Mesothelial cell of epicardium (in vitro differentiated cells): ENCODE data around the gene XPNPEP1. TPM values are rescaled to one million over a fixed set of nuclear protein-coding genes. Genes with fewer than 3 reads are reported as not detected.

Source experiments
- DNase-seq, 2 experiments: peaks; one replicate each; pipeline ENCODE4 v3.0.0; 2021; ENCODE audit warnings: low spot score in 2 of 2; ENCODE audit not compliant: unreplicated experiment in 2 of 2
- H3K27ac Mint-ChIP-seq: 2 replicates; pipeline ENCODE4 v1.8.0; 2021; ENCODE audit warnings: mixed read lengths
- H3K27me3 Mint-ChIP-seq: 2 replicates; pipeline ENCODE4 v1.8.0; 2021; ENCODE audit warnings: low read depth, mixed read lengths
- H3K36me3 Mint-ChIP-seq: 2 replicates; pipeline ENCODE4 v1.8.0; 2021; ENCODE audit warnings: mixed read lengths
- H3K4me1 Mint-ChIP-seq: 2 replicates; pipeline ENCODE4 v1.8.0; 2021; ENCODE audit warnings: mixed read lengths
- H3K4me3 Mint-ChIP-seq: 2 replicates; pipeline ENCODE4 v1.8.0; 2021; ENCODE audit warnings: mild to moderate bottlenecking, moderate library complexity, mixed read lengths
- H3K9me3 Mint-ChIP-seq: 2 replicates; pipeline ENCODE4 v1.8.0; 2021; ENCODE audit warnings: mixed read lengths
- total RNA-seq: library from RNA; stranded (reverse); gene quantifications from 3 replicates; pipeline ENCODE4 v1.2.1, GENCODE V29; 2021
- TF ChIP-seq, protein P1 (sequence below): fragments of 200-600 bp; sonication (generic); IDR thresholded peaks from one replicate; pipeline ENCODE4 v1.5.0; 2021; ENCODE audit warnings: antibody characterized with exemption; ENCODE audit not compliant: unreplicated experiment

The XPNPEP1 gene
- total RNA-seq, 1 donor from 2014 or later: 87.7 TPM

DNA sequence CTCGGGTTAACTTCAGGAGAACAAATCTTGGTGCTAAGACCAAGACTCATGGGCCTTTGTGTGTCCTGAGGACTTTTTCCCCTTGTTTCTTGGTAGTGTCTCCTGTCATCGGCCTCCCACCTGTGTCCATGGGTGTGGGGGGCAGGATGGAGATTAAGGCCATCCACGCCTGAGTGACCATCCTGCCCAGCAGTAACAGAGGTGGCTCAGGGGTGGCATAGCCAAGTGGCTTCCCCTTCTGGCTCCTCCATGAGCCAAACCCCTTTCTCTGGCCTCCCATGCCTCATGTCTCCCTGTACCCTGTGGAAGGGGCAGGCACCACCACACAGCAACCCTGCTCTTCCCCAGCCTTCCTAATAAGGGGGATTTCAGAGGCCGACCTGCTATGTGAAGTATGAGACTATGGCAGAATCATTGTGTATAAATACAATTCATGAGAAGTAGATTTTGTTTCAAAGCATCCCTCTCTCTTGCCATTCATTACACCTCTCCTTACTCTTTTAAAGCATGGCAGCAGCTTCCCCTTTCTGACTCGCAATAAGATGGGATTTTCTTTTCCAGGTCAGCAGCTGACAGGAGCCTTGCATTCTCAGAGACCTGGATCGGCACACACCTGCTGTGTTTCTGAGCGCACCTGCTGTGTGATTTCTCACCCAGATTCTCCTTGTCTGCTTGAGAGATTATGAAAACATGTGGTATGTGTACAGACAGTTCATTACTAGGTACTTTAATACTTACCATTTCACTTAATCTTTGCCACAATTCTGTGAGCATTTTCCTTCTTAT, 102.5 kb downstream of the XPNPEP1 start:
- TF ChIP-seq, protein P1, sequence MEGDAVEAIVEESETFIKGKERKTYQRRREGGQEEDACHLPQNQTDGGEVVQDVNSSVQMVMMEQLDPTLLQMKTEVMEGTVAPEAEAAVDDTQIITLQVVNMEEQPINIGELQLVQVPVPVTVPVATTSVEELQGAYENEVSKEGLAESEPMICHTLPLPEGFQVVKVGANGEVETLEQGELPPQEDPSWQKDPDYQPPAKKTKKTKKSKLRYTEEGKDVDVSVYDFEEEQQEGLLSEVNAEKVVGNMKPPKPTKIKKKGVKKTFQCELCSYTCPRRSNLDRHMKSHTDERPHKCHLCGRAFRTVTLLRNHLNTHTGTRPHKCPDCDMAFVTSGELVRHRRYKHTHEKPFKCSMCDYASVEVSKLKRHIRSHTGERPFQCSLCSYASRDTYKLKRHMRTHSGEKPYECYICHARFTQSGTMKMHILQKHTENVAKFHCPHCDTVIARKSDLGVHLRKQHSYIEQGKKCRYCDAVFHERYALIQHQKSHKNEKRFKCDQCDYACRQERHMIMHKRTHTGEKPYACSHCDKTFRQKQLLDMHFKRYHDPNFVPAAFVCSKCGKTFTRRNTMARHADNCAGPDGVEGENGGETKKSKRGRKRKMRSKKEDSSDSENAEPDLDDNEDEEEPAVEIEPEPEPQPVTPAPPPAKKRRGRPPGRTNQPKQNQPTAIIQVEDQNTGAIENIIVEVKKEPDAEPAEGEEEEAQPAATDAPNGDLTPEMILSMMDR: no peak
- Mint-ChIP-seq H3K36me3 (no peaks in the 10 kb centered on the region), H3K4me1 (no peaks in the 10 kb centered on the region), H3K4me3 (no peak overlapping the region), H3K27ac (no peak overlapping the region), H3K9me3 (no peaks in the 10 kb centered on the region), H3K27me3 (peaks cover 13% of the 10 kb centered on the region)
- no peak for DNase-seq

DNA sequence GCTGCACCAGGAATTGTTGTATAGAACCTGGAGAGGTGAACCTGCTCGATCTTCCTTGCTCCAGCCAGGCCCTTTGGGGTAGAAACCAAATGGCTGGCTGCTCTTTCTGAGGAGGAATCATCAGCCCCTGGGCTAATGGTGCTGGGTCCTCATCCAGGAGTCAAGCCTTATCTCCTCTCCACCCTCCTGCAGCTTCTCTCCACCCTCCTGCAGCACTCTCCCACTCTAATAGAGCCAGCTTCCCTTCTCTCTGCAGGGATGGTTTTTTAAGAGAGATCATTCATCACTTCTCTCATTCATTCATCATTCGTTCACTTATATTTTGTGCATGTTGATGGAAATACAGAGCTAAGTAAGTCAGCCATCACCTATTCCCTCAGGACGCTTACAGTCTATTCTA, 103.5 kb downstream of the XPNPEP1 start:
- DNase-seq: no peak
- Mint-ChIP-seq H3K4me3 (no peak overlapping the region), H3K27ac (no peak overlapping the region), H3K9me3 (no peaks in the 10 kb centered on the region), H3K27me3 (peaks cover 13% of the 10 kb centered on the region), H3K4me1 (no peaks in the 10 kb centered on the region), H3K36me3 (no peaks in the 10 kb centered on the region)
- TF ChIP-seq, protein P1: no peak

Other genes starting within 250 kb of the XPNPEP1 start
- gene ADD3, start 84.5 kb upstream of the XPNPEP1 start, total RNA-seq: 98.7 to 104 TPM (median 101 TPM) in 3 replicates